G401.6 (cell line): ENCODE data around the gene CXCL9.
"Not testable (repeated sequence)": the region's sequence is repeated elsewhere in the genome, so short reads cannot be mapped to it uniquely, and the experiment has no call there.

Experiments used
- FAIRE-seq: peaks from 2 replicates; lab custom pipeline; 2012; peaks lifted over from hg19 to GRCh38; lab: Jason Lieb, UNC

CXCL9 gene

DNA sequence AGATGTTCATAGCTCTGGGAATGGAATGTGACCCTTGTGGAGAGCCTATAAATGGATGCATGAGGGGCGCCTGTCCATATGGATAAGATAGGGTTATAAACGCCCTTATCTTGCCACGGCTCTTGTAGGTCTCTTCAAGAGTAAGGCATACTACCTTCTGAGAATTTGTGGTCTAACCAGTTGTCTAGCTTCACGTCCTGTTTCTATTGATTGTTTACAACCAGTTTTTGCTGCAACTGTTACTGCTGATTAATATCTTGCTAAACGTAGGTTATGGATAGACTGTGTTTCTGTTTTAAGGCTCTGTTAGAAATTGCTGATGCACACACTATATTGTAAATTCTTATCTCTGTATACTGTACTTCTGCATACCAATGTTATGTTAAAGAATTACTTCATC lies 52.5 kb downstream of the CXCL9 start:
- not testable (repeated sequence) for FAIRE-seq

DNA sequence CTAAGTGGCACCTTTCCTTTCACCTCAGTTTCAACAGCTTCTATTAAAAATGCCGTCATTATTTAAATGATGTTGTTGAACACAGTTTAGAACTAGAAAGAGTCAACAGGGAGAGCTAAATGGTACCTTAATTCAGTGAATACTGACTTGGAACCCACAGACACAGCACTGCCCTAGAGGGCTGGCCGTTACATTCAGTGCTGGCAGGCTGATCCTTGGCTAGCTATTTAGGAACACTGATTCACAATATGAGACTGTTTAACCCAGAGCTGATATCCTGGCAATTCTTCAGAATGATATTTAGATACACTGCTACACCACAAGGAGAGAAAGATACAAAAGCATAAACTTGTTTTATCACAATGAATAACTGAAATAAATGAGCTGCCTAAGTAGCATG lies 53.8 kb downstream of the CXCL9 start:
- no peak for FAIRE-seq
